HepG2 (cell line): ENCODE results near the gene GNAI2. TPM values are rescaled to one million over a fixed set of nuclear protein-coding genes. Genes with fewer than 3 reads are reported as not detected.
A peak's percentile ranks its signal among the peaks of the same experiment; 100 is the strongest.

Experiments
- BRF2 ChIP-seq: sonication (generic); formaldehyde crosslinking; IDR thresholded peaks from 2 replicates; pipeline ENCODE4 v1.8.1; 2022; ENCODE audit warnings: mild to moderate bottlenecking, missing genetic modification reagents
- CENPT ChIP-seq: sonication (generic); formaldehyde crosslinking; IDR thresholded peaks from 2 replicates; pipeline ENCODE4 v1.8.0; 2022; ENCODE audit warnings: low read depth, mild to moderate bottlenecking, moderate library complexity, missing genetic modification reagents
- DNMT1 ChIP-seq: sonication (generic); formaldehyde crosslinking; IDR thresholded peaks from 2 replicates; pipeline ENCODE4 v1.5.1; 2020; ENCODE audit warnings: mild to moderate bottlenecking, missing genetic modification reagents
- HDAC2 ChIP-seq: sonication (generic); formaldehyde crosslinking; IDR thresholded peaks from 2 replicates; pipeline ENCODE4 v1.4.0; 2020; ENCODE audit warnings: missing genetic modification reagents
- HHEX ChIP-seq: IDR thresholded peaks from 2 replicates; pipeline ENCODE4 v1.6.1; 2016; ENCODE audit warnings: control low read depth
- JDP2 ChIP-seq: sonication (generic); formaldehyde crosslinking; IDR thresholded peaks from 2 replicates; pipeline ENCODE4 v1.8.1; 2022; ENCODE audit warnings: missing genetic modification reagents, borderline replicate concordance
- KMT2B ChIP-seq: IDR thresholded peaks from 2 replicates; pipeline ENCODE4 v1.6.1; 2016; ENCODE audit warnings: missing genetic modification reagents, missing compliant biosample characterization
- MAFG ChIP-seq: sonication (generic); formaldehyde crosslinking; IDR thresholded peaks from 2 replicates; pipeline ENCODE4 v1.5.1; 2020; ENCODE audit warnings: mild to moderate bottlenecking, missing genetic modification reagents
- PCBP1 ChIP-seq: fragments of 200-400 bp; formaldehyde crosslinking; IDR thresholded peaks from 2 replicates; pipeline ENCODE4 v1.6.1; 2017; ENCODE audit warnings: mild to moderate bottlenecking, low read depth, low read length, borderline replicate concordance
- RARG ChIP-seq: sonication (generic); formaldehyde crosslinking; IDR thresholded peaks from 2 replicates; pipeline ENCODE4 v1.4.0; 2020; ENCODE audit warnings: low read depth, mild to moderate bottlenecking, missing genetic modification reagents
- REPIN1 ChIP-seq: sonication (generic); formaldehyde crosslinking; IDR thresholded peaks from 2 replicates; pipeline ENCODE4 v1.8.0; 2022; ENCODE audit warnings: missing genetic modification reagents, low read depth, mild to moderate bottlenecking, borderline replicate concordance
- SAFB2 ChIP-seq: sonication (generic); formaldehyde crosslinking; IDR thresholded peaks from 2 replicates; pipeline ENCODE4 v1.5.1; 2020; ENCODE audit warnings: missing genetic modification reagents, low read depth, mild to moderate bottlenecking, borderline replicate concordance
- SMARCE1 ChIP-seq: fragments of 450-650 bp; IDR thresholded peaks from 2 replicates; pipeline ENCODE4 v1.6.1; 2017; ENCODE audit warnings: borderline replicate concordance
- SP4 ChIP-seq: sonication (generic); formaldehyde crosslinking; IDR thresholded peaks from 2 replicates; pipeline ENCODE4 v1.8.1; 2023; ENCODE audit warnings: mild to moderate bottlenecking, missing genetic modification reagents
- THAP9 ChIP-seq: sonication (generic); formaldehyde crosslinking; IDR thresholded peaks from 2 replicates; pipeline ENCODE4; 2020; ENCODE audit warnings: missing genetic modification reagents, mild to moderate bottlenecking, borderline replicate concordance
- TOE1 ChIP-seq: sonication (generic); formaldehyde crosslinking; IDR thresholded peaks from 2 replicates; pipeline ENCODE4 v1.4.0; 2020; ENCODE audit warnings: mild to moderate bottlenecking, missing genetic modification reagents
- XBP1 ChIP-seq: sonication (generic); formaldehyde crosslinking; IDR thresholded peaks from 2 replicates; pipeline ENCODE4 v1.5.0; 2020; ENCODE audit warnings: missing genetic modification reagents
- ZBTB21 ChIP-seq: sonication (generic); formaldehyde crosslinking; IDR thresholded peaks from 2 replicates; pipeline ENCODE4 v1.4.0; 2020; ENCODE audit warnings: missing genetic modification reagents
- ZBTB42 ChIP-seq: sonication (generic); formaldehyde crosslinking; IDR thresholded peaks from 2 replicates; pipeline ENCODE4 v1.5.0; 2020; ENCODE audit warnings: mild to moderate bottlenecking, missing genetic modification reagents
- ZNF224 ChIP-seq: sonication (generic); formaldehyde crosslinking; IDR thresholded peaks from 2 replicates; pipeline ENCODE4 v1.5.0; 2020; ENCODE audit warnings: mild to moderate bottlenecking, missing genetic modification reagents
- ZNF256 ChIP-seq: sonication (generic); formaldehyde crosslinking; conservative IDR thresholded peaks from 2 replicates; pipeline ENCODE4 v1.4.0; 2020; ENCODE audit warnings: missing genetic modification reagents
- ZNF263 ChIP-seq: sonication (generic); formaldehyde crosslinking; IDR thresholded peaks from 2 replicates; pipeline ENCODE4 v1.4.0; 2020; ENCODE audit warnings: missing genetic modification reagents
- ZNF3 ChIP-seq: IDR thresholded peaks from 2 replicates; pipeline ENCODE4 v1.7.0; 2017; ENCODE audit warnings: inconsistent platforms
- ZNF331 ChIP-seq: sonication (generic); formaldehyde crosslinking; IDR thresholded peaks from 2 replicates; pipeline ENCODE4 v1.4.0; 2020; ENCODE audit warnings: missing genetic modification reagents
- ZNF33A ChIP-seq: sonication (generic); formaldehyde crosslinking; IDR thresholded peaks from 2 replicates; pipeline ENCODE4 v1.5.1; 2020; ENCODE audit warnings: missing genetic modification reagents, mild to moderate bottlenecking, moderate library complexity, borderline replicate concordance
- ZNF501 ChIP-seq: sonication (generic); formaldehyde crosslinking; IDR thresholded peaks from 2 replicates; pipeline ENCODE4 v1.5.1; 2020; ENCODE audit warnings: mild to moderate bottlenecking, moderate library complexity, missing genetic modification reagents
- ZNF619 ChIP-seq: sonication (generic); formaldehyde crosslinking; IDR thresholded peaks from 2 replicates; pipeline ENCODE4 v1.4.0; 2020; ENCODE audit warnings: mild to moderate bottlenecking, missing genetic modification reagents
- ZSCAN20 ChIP-seq: sonication (generic); formaldehyde crosslinking; IDR thresholded peaks from 2 replicates; pipeline ENCODE4 v1.4.0; 2020; ENCODE audit warnings: missing genetic modification reagents, mild to moderate bottlenecking, borderline replicate concordance
- ZSCAN9 ChIP-seq: IDR thresholded peaks from 2 replicates; pipeline ENCODE4 v1.6.1; 2016; ENCODE audit warnings: borderline replicate concordance
- polyA plus RNA-seq, 8 experiments: library from polyadenylated mRNA; depleted of rRNA in 3 of 8; stranded (reverse) in 7 of 8; unstranded in 1 of 8; fragments of >200 nt; fragmentation: Illumina TruSeq in 4 of 8; extraction: Trizol in 4 of 8; gene quantifications; 2 replicates each; pipeline versions ENCODE4 v1.2.1 to v1.2.3, GENCODE V29; 2011 to 2016; ENCODE audit warnings: low read depth in 4 of 8, missing spikeins in 1 of 8, mixed read lengths in 1 of 8; ENCODE audit not compliant: insufficient read depth in 1 of 8
- total RNA-seq, 5 experiments: library from RNA; depleted of rRNA; stranded (reverse); fragments of >200 nt; fragmentation: Illumina TruSeq; extraction: Trizol; gene quantifications; 2 replicates each; pipeline ENCODE4 v1.2.3, GENCODE V29; 2016; ENCODE audit warnings: low read depth in 1 of 5

Gene GNAI2
- total and polyA plus RNA-seq, 2 of the 13 experiments (the other 11 are each of a cell fraction or from before 2014, with no cell fraction given), result 51.1 to 66.2 TPM

- TF ChIP-seq THAP9 (CRISPR knock-in tag) (peak; percentile 75), ZBTB21 (CRISPR knock-in tag) (no peak), ZNF33A (CRISPR knock-in tag) (no peak), SAFB2 (CRISPR knock-in tag) (peak; percentile 61; the same call in 1 of the 2 replicates), BRF2 (CRISPR knock-in tag) (no peak), TOE1 (CRISPR knock-in tag) (no peak), CENPT (CRISPR knock-in tag) (no peak), KMT2B (no peak), ZNF3 (CRISPR knock-in tag) (no peak), ZNF501 (CRISPR knock-in tag) (peak; percentile 95), ZSCAN9 (CRISPR knock-in tag) (peak; percentile 52; the same call in 1 of the 2 replicates), DNMT1 (CRISPR knock-in tag) (0 out of 2 replicates have a peak, but pooled peaks have one; percentile 62), ZSCAN20 (CRISPR knock-in tag) (0 out of 2 replicates have a peak, but pooled peaks have one; percentile 62), HHEX (CRISPR knock-in tag) (no peak), REPIN1 (CRISPR knock-in tag) (no peak; the same call in 1 of the 2 replicates), SP4 (peak; percentile 95), ZBTB42 (CRISPR knock-in tag) (no peak), ZNF224 (CRISPR knock-in tag) (peak; percentile 29; the same call in 1 of the 2 replicates), XBP1 (CRISPR knock-in tag) (no peak), RARG (no peak), ZNF331 (no peak), MAFG (CRISPR knock-in tag) (no peak), PCBP1 (0 out of 2 replicates have a peak, but pooled peaks have one; percentile 65), JDP2 (CRISPR knock-in tag) (no peak), ZNF619 (CRISPR knock-in tag) (no peak), ZNF263 (CRISPR knock-in tag) (peak; percentile 79), ZNF256 (CRISPR knock-in tag) (no peak), HDAC2 (peak; percentile 66; the same call in 1 of the 2 replicates), SMARCE1 (no peak)
Observed at GRCh38 chr3:50292159-50293078, 56.4 kb downstream of the GNAI2 start, which contains the start of gene IFRD2 (continued).
